Omental fat pad (tissue), 4 donors: ENCODE data around the gene XPR1. TPM values are rescaled to one million over a fixed set of nuclear protein-coding genes. Genes with fewer than 3 reads are reported as not detected.
"Not testable (repeated sequence)": the region's sequence is repeated elsewhere in the genome, so short reads cannot be mapped to it uniquely, and the experiment has no call there.

Experiments
- ATAC-seq: fragments of 150-250 bp; one replicate; pipeline ENCODE4 v1.9.1; 2016; ENCODE audit warnings: mild to moderate bottlenecking, moderate library complexity; ENCODE audit not compliant: low FRiP score
- DNase-seq: peaks from one replicate; pipeline ENCODE4 v3.0.0-alpha.2; 2019; ENCODE audit warnings: low spot score
- CTCF ChIP-seq, 3 donors: fragments of 450-650 bp; IDR thresholded peaks; one replicate each; pipeline ENCODE4 v1.5.1; 2016 to 2017; ENCODE audit warnings: antibody characterized with exemption in 3 of 3, mild to moderate bottlenecking in 3 of 3, moderate library complexity in 2 of 3
- total RNA-seq, 4 donors: library from RNA; depleted of rRNA; stranded (reverse); fragments of >200 nt; gene quantifications; one replicate each; pipeline ENCODE4 v1.1.0, GENCODE V29; 2016

Gene XPR1
- total RNA-seq, 4 donors from 2014 or later, result 18.2 to 24.7 (median 20.0) TPM

GRCh38 chr1:180811886-180812285 is 180.1 kb downstream of the XPR1 start:
- TF ChIP-seq CTCF (IDR thresholded peaks at IDR 0.05), result no peak
- DNase-seq, result no peak
- no peak for ATAC-seq

- DNase-seq, result no peak
- ATAC-seq, result no peak
- no peak for TF ChIP-seq CTCF (IDR thresholded peaks at IDR 0.05)
These were observed 182.4 kb downstream of the XPR1 start for GRCh38 chr1:180814258-180814657.

- no peak for TF ChIP-seq CTCF (IDR thresholded peaks at IDR 0.05)
- no peak for DNase-seq
- ATAC-seq, result no peak
These were observed 183.4 kb downstream of the XPR1 start for GRCh38 chr1:180815188-180815587.

- ATAC-seq, result no peak
- no peak for TF ChIP-seq CTCF (IDR thresholded peaks at IDR 0.05)
- DNase-seq, result no peak
These were observed 184.3 kb downstream of the XPR1 start for GRCh38 chr1:180816132-180816531.

- ATAC-seq (no peak), DNase-seq (no peak)
- TF ChIP-seq CTCF (IDR thresholded peaks at IDR 0.05), result no peak
These were observed 190.1 kb downstream of the XPR1 start for GRCh38 chr1:180821970-180822369.

- not testable (repeated sequence) for DNase-seq, ATAC-seq
These were observed 199.7 kb downstream of the XPR1 start for GRCh38 chr1:180831507-180831906.

GRCh38 chr1:180833180-180833579 is 201.4 kb downstream of the XPR1 start:
- ATAC-seq, DNase-seq: not testable (repeated sequence)

GRCh38 chr1:180836449-180836848 is 204.6 kb downstream of the XPR1 start:
- no peak for TF ChIP-seq CTCF (IDR thresholded peaks at IDR 0.05)
- ATAC-seq, result no peak

More at GRCh38 chr1:180836449-180836848, 204.6 kb downstream of the XPR1 start:
- no peak for DNase-seq
